ENCODE measurements around the gene ZMIZ1. TPM values are rescaled to one million over a fixed set of nuclear protein-coding genes. Genes with fewer than 3 reads are reported as not detected.

Gene ZMIZ1
- polyA plus RNA-seq, 1 experiment = 7.6 TPM

DNA sequence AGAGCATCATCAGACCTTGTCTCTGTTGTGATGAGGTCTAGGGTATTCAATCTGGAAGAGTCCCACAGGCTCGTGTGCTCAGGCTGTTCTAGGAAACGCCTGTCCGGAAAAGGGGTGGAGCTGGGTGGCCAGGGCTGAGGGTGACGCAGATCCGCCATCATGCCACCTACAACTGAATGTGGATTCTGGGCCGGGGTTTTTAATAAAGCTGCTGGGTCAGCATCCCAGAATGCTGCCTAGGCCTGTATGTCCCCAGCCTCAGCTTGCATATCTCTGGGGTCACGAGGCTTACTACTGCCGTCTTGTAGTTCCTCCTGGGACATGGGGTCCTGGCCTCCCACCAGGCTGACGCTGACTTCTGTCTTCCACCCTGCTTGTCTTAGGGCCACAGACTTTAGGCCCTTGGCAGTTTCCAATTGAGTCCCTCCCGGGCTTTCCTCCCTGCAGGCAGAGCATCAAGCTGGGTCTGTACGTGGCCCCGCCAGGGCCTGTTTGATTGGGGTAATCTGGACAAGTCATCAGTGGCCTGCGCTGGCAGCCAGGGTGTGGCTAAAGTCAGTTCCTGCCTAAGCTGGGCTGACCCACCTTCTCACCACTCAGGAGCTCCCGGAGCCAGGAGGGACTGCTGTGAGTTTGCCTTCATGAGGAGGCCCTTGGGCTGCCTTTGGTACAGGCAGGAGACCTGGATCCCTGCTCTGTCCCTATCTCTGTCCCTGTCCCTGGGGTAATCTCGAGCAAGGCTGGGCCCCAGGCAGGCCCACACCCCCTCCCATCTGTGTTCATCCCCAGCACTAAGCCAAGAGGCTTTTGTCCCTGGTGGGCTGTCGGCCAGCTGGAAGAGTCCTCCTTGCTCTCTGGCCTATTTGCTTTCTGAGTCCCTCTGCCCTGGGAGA is 79.9 kb downstream of the ZMIZ1 start:
- ChIA-PET POLR2A (interaction anchor here (1.0 kb wide), 1 partner anchor 9 kb away, joined by 3 read pairs; no protein-coding TSS in a partner anchor), CTCF (interaction anchor here (1.1 to 1.3 kb wide), 2 partner anchors 10 to 47 kb away, joined by 4 to 5 read pairs; no protein-coding TSS in a partner anchor)
- no peaks in the 10 kb centered on the region for H3K9me3 ChIP-seq (ENCODE audit: control insufficient read depth, insufficient read depth, low read length)
- TF ChIP-seq, protein P1, sequence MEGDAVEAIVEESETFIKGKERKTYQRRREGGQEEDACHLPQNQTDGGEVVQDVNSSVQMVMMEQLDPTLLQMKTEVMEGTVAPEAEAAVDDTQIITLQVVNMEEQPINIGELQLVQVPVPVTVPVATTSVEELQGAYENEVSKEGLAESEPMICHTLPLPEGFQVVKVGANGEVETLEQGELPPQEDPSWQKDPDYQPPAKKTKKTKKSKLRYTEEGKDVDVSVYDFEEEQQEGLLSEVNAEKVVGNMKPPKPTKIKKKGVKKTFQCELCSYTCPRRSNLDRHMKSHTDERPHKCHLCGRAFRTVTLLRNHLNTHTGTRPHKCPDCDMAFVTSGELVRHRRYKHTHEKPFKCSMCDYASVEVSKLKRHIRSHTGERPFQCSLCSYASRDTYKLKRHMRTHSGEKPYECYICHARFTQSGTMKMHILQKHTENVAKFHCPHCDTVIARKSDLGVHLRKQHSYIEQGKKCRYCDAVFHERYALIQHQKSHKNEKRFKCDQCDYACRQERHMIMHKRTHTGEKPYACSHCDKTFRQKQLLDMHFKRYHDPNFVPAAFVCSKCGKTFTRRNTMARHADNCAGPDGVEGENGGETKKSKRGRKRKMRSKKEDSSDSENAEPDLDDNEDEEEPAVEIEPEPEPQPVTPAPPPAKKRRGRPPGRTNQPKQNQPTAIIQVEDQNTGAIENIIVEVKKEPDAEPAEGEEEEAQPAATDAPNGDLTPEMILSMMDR (IDR thresholded peaks at IDR 0.05; ENCODE audit: low read depth, low read length) = no peak
- peak overlapping the region; percentile 91 for H3K27ac ChIP-seq (ENCODE audit: low read depth, low read length)
- DNase-seq (ENCODE audit: low read depth, low spot score) = no peak
- H3K4me3 ChIP-seq (ENCODE audit: low read depth, low read length) = no peak overlapping the region
- H3K27me3 ChIP-seq (ENCODE audit: control insufficient read depth, insufficient read depth, low read length) = no peaks in the 10 kb centered on the region

DNA sequence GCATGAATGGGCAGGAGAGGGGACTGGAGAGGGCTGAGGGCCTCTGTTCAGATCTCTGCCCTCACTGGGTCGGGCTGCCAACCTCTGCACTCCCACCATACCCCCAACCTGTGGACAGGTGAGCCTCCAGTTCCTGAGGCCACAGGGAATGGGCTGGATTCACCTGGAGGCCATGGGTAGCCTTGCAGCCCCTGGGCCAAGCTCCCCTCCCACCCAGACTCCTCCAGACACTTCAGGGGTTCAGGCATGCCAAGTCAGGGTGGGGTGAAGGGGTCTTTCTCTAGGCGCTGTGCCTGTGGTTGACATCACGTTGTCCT is 80.5 kb downstream of the ZMIZ1 start:
- TF ChIP-seq, protein P1 (IDR thresholded peaks at IDR 0.05; ENCODE audit: low read depth, low read length) = no peak
- H3K27ac ChIP-seq (ENCODE audit: low read depth, low read length) = peak overlapping the region; percentile 91

DNA sequence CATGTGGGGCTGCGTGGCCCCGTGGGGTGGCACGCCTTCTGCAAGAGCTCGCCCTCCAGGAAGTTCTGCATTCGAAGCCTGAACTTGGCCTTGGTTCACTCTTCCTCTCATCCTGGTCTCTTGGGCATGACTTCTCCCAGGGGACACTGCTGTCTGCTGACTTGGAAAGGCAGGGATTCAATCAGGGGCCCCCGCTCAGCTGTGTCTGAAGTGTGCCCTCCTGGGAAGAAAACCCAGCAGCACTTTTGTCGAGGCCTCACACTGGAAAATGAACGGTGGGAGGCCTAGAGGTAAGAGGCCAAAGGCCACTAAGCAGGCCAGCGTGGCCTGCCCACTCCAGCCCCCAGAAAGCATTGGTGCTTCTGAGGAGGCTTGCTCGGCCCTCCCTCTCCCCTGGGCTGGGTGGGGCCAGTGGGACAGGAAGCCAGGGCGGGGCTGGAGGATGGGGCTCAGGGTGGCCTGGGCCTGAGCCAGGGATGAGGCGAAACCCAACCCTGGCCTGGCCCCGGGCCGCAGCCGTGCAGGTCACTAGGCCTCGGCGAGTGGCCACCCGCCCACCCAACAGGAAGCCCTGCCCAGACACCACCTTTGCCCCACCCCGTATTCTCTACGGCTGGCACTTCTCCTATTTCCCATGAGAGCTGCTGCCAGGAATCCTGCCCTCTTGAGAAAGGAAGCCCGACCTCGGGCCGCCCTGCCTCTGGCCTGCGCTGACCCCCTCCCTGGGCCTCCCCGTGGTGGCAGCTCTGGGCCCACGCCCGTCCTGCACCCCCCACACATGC is 81.1 kb downstream of the ZMIZ1 start:
- CTCF ChIA-PET = no interaction called here
- TF ChIP-seq, protein P1 (IDR thresholded peaks at IDR 0.05; ENCODE audit: low read depth, low read length) = no peak
- DNase-seq (ENCODE audit: low read depth, low spot score) = no peak
- POLR2A ChIA-PET = interaction anchor here (0.6 to 1.0 kb wide), 2 partner anchors 8 to 13 kb away, joined by 3 to 5 read pairs; no protein-coding TSS in a partner anchor
- Histone ChIP-seq H3K27me3 (ENCODE audit: control insufficient read depth, insufficient read depth, low read length) (no peaks in the 10 kb centered on the region), H3K9me3 (ENCODE audit: control insufficient read depth, insufficient read depth, low read length) (no peaks in the 10 kb centered on the region), H3K4me3 (ENCODE audit: low read depth, low read length) (no peak overlapping the region), H3K27ac (ENCODE audit: low read depth, low read length) (peak overlapping the region; percentile 91)

More for the DNA sequence above, 80.5 kb downstream of the ZMIZ1 start:
- ChIA-PET POLR2A (interaction anchor here (1.0 kb wide), 1 partner anchor 8 kb away, joined by 3 read pairs; no protein-coding TSS in a partner anchor), CTCF (interaction anchor here (1.3 kb wide), 1 partner anchor 11 kb away, joined by 4 read pairs; no protein-coding TSS in a partner anchor)
- H3K27me3 ChIP-seq (ENCODE audit: control insufficient read depth, insufficient read depth, low read length) = no peaks in the 10 kb centered on the region
- no peak overlapping the region for H3K4me3 ChIP-seq (ENCODE audit: low read depth, low read length)
- no peaks in the 10 kb centered on the region for H3K9me3 ChIP-seq (ENCODE audit: control insufficient read depth, insufficient read depth, low read length)
- DNase-seq (ENCODE audit: low read depth, low spot score) = no peak

DNA sequence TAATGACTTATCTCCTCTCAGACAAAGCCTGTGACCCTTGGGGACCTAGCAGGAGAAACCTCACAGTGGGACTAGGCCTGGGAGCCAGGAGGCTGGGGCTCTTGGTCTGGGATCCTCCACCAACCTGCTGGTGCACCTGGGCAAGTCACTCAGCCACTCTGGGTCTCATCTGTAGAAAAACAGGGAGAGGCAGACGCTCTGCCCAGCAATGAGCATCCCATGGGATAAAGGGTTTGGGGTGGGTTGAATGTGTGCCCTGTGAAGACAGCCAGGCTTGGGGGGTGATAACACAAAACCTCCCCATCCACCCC is 81.6 kb downstream of the ZMIZ1 start:
- Histone ChIP-seq H3K9me3 (ENCODE audit: control insufficient read depth, insufficient read depth, low read length) (no peaks in the 10 kb centered on the region), H3K27me3 (ENCODE audit: control insufficient read depth, insufficient read depth, low read length) (no peaks in the 10 kb centered on the region), H3K4me3 (ENCODE audit: low read depth, low read length) (no peak overlapping the region), H3K27ac (ENCODE audit: low read depth, low read length) (peak overlapping the region; percentile 91)
- ChIA-PET POLR2A (interaction anchor here (0.6 to 1.3 kb wide), 3 partner anchors 13 to 74 kb away, joined by 3 to 5 read pairs (median 4); no protein-coding TSS in a partner anchor), CTCF (no interaction called here)
- TF ChIP-seq, protein P1 (IDR thresholded peaks at IDR 0.05; ENCODE audit: low read depth, low read length) = no peak
- DNase-seq (ENCODE audit: low read depth, low spot score) = no peak
